Fibroblast of lung (primary cell): Measurements from ENCODE around the gene LEPROT.

Experiments used
- EZH2 ChIP-seq: IDR thresholded peaks from 2 replicates; pipeline ENCODE4 v1.5.1; 2012; ENCODE audit warnings: low read length, control low read depth, mild to moderate bottlenecking; ENCODE audit errors: missing control alignments
- TF ChIP-seq, protein P1 (sequence below), 2 donors: IDR thresholded peaks in 1 of 2; conservative IDR thresholded peaks in 1 of 2; 1 replicate in 1 of 2; 2 replicates in 1 of 2; pipeline ENCODE4 v1.5.1; 2011 to 2012; ENCODE audit warnings: low read length in 2 of 2, control low read depth in 1 of 2, inconsistent platforms in 1 of 2, low read depth in 1 of 2, mild to moderate bottlenecking in 1 of 2

DNA sequence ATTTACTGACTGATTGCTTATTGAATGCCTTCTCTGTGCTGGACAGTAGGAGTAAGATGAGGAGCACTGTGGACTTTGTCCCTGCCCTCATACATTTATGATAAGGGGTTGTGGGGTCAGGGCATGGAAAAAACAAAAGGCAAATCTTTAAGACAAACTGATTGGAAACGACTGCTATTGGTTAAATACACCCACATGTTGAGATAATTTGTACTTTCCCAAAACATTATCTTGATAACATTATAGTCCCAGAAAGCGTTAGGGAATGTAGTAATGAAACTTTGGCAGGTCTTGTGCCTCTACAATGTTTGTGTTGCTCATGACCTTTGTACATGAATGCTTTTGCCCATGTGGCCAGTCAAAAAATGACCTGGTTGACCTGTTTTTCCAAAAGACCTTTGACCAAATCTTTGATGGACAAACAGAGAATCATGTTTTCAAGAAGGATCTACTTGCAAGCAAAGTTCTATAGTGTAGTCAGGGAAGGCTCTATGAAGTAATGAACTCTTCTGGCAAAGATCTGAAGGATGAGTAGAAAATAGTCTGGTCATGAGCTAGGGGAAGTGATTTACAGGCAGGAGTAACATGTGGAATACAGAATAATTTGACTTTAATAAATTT, 50.9 kb downstream of the LEPROT start:
- TF ChIP-seq, protein P1, sequence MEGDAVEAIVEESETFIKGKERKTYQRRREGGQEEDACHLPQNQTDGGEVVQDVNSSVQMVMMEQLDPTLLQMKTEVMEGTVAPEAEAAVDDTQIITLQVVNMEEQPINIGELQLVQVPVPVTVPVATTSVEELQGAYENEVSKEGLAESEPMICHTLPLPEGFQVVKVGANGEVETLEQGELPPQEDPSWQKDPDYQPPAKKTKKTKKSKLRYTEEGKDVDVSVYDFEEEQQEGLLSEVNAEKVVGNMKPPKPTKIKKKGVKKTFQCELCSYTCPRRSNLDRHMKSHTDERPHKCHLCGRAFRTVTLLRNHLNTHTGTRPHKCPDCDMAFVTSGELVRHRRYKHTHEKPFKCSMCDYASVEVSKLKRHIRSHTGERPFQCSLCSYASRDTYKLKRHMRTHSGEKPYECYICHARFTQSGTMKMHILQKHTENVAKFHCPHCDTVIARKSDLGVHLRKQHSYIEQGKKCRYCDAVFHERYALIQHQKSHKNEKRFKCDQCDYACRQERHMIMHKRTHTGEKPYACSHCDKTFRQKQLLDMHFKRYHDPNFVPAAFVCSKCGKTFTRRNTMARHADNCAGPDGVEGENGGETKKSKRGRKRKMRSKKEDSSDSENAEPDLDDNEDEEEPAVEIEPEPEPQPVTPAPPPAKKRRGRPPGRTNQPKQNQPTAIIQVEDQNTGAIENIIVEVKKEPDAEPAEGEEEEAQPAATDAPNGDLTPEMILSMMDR (conservative IDR thresholded peaks at IDR 0.05 in 1 of 2, IDR thresholded peaks at IDR 0.05 in 1 of 2; ENCODE audit: low read depth in 1 of 2, low read length in 2 of 2) = no peak
- no peak for TF ChIP-seq EZH2
